Skeletal muscle satellite cell (primary cell): ENCODE results near the gene PIWIL4.

ENCODE experiments used
- H3K27me3 ChIP-seq: 2 replicates; pipeline ENCODE4 v1.7.0; 2013; ENCODE audit warnings: low read length; ENCODE audit not compliant: control insufficient read depth, insufficient read depth
- H3K36me3 ChIP-seq: 2 replicates; pipeline ENCODE4 v1.7.0; 2013; ENCODE audit warnings: mild to moderate bottlenecking, control low read depth, low read length; ENCODE audit not compliant: insufficient read depth
- H3K4me1 ChIP-seq: 2 replicates; pipeline ENCODE4 v1.7.0; 2013; ENCODE audit warnings: low read length; ENCODE audit not compliant: control insufficient read depth, insufficient read depth
- H3K4me2 ChIP-seq: 2 replicates; pipeline ENCODE4 v1.7.0; 2013; ENCODE audit warnings: mild to moderate bottlenecking, low read length
- H3K4me3 ChIP-seq: 2 replicates; pipeline ENCODE4 v1.7.0; 2013; ENCODE audit warnings: low read length
- H3K9ac ChIP-seq: 2 replicates; pipeline ENCODE4 v1.7.0; 2013; ENCODE audit warnings: mild to moderate bottlenecking, low read depth, low read length, moderate library complexity
- H3K9me3 ChIP-seq: replicated peaks from 2 replicates; pipeline ENCODE4 v1.7.0; 2013; ENCODE audit warnings: mild to moderate bottlenecking, control low read depth, low read length

Gene PIWIL4

GRCh38 chr11:94586978-94587377 is 19.8 kb downstream of the PIWIL4 start:
- H3K27me3 ChIP-seq = no peaks in the 10 kb centered on the region
- no peaks in the 10 kb centered on the region for H3K36me3 ChIP-seq
- no peaks in the 10 kb centered on the region for H3K9me3 ChIP-seq
- no peaks in the 10 kb centered on the region for H3K4me1 ChIP-seq
- no peak overlapping the region for H3K4me2 ChIP-seq
- H3K4me3 ChIP-seq = no peak overlapping the region
- H3K9ac ChIP-seq = no peak overlapping the region

GRCh38 chr11:94588366-94588942 is 21.3 kb downstream of the PIWIL4 start:
- no peak overlapping the region for H3K9ac ChIP-seq
- H3K9me3 ChIP-seq = no peaks in the 10 kb centered on the region
- H3K4me3 ChIP-seq = no peak overlapping the region
- no peaks in the 10 kb centered on the region for H3K4me1 ChIP-seq
- no peak overlapping the region for H3K4me2 ChIP-seq
- H3K27me3 ChIP-seq = no peaks in the 10 kb centered on the region
- H3K36me3 ChIP-seq = no peaks in the 10 kb centered on the region

DNA sequence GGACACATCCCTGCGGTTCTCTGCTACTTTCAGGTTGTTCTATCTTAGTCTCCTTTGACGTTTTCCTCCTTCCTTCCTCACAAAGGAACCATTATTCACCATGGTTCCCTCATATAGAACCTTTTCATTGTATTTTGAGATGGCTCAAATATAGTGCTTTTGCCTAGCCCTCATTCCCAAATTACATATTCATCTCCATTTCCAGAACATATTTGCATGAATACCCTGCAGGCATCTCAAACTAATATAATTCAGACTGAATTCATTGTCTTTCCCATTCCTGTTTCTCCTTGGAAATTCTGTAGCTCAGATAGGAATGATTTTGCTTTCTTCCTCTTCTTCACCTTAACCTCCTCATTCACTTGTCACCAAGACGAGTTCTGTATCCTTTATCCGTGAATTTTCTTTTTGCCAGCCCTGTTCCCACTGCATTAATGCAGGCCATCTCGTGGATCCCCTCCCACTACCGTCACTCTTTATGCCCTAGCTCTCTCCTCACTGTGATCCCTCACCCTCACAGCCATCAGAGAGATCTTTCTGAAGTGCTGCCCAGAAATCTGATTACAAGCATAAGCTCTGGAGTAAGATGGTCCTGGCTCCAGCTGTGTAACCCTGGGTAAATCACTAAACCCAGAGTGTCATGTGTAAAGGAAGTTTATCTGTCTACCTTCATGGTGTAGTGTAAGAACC is 23.3 kb downstream of the PIWIL4 start:
- H3K4me1 ChIP-seq = no peaks in the 10 kb centered on the region
- H3K4me3 ChIP-seq = no peak overlapping the region
- no peak overlapping the region for H3K4me2 ChIP-seq
- H3K9me3 ChIP-seq = no peaks in the 10 kb centered on the region
- H3K9ac ChIP-seq = no peak overlapping the region
- H3K27me3 ChIP-seq = no peaks in the 10 kb centered on the region
- H3K36me3 ChIP-seq = no peaks in the 10 kb centered on the region

DNA sequence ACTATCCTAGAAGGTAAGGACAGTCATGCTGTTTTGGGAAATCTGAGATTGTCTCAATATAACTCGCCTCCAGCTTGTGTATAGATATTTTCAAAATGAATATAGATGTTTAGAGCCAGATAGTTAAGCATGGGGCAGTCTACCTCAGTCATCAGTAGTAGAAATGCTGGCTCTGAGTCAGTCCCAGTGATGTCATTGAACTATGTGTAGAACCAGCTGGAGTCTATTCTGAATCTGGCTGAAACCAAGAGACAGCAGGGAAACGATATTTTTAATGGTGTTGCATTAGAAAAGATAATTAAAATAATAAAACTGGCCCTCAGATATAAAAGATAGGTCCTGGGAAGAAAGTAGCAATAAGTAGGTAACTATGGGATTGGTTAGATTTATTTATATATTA is 25.9 kb downstream of the PIWIL4 start:
- Histone ChIP-seq H3K9me3 (no peaks in the 10 kb centered on the region), H3K27me3 (no peaks in the 10 kb centered on the region), H3K36me3 (no peaks in the 10 kb centered on the region), H3K9ac (no peak overlapping the region), H3K4me1 (no peaks in the 10 kb centered on the region), H3K4me3 (no peak overlapping the region), H3K4me2 (no peak overlapping the region)

- H3K4me1 ChIP-seq = no peaks in the 10 kb centered on the region
- H3K27me3 ChIP-seq = no peaks in the 10 kb centered on the region
- no peak overlapping the region for H3K4me3 ChIP-seq
- H3K36me3 ChIP-seq = no peaks in the 10 kb centered on the region
- H3K9ac ChIP-seq = no peak overlapping the region
- H3K9me3 ChIP-seq = no peaks in the 10 kb centered on the region
- H3K4me2 ChIP-seq = no peak overlapping the region
Measured at GRCh38 chr11:94595076-94595475, 27.9 kb downstream of the PIWIL4 start.

DNA sequence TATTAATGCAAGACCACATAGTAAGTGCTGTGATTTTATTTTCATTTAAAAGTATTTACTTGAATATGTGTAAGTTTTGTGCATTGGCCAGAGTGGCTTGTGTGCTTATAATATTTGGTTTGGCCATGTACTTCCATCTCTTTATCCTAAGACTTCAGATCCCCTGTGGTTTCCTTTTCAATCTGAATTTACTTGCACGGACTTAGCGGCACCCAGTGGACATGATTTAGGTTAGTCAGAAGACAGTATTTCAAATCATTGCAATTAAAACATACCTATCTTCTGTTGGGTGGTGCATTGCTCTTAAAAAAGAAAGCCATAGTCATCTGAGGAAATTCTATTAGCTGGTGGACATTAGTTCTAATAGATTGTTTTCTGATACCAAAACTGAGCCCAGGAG is 30.7 kb downstream of the PIWIL4 start:
- no peak overlapping the region for H3K4me2 ChIP-seq
- H3K9me3 ChIP-seq = no peaks in the 10 kb centered on the region
- no peak overlapping the region for H3K4me3 ChIP-seq
- peaks cover 9% of the 10 kb centered on the region for H3K4me1 ChIP-seq
- no peaks in the 10 kb centered on the region for H3K27me3 ChIP-seq
- H3K36me3 ChIP-seq = no peaks in the 10 kb centered on the region
- H3K9ac ChIP-seq = no peak overlapping the region

DNA sequence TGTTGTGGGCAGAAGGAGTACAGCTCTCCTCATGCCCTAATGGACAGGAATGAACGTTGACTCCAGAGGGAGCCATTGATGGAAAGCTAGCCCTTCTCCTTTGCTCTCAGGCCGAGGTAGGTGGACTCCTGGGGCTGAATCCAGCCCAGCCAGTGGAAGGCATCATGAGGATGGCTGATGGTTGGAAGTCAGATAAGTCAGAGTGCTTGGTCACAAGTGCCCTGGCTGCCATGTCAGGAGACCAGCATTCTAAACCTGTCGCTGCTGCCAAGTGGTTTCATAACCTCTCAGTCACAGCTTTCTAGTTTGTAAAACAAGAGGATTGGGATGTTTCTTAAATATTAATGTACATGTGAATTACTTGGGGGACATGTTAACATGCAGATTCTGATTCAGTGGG is 32.3 kb downstream of the PIWIL4 start:
- no peak overlapping the region for H3K4me2 ChIP-seq
- no peaks in the 10 kb centered on the region for H3K9me3 ChIP-seq
- peaks cover 13% of the 10 kb centered on the region for H3K4me1 ChIP-seq
- H3K9ac ChIP-seq = no peak overlapping the region
- H3K27me3 ChIP-seq = no peaks in the 10 kb centered on the region
- no peak overlapping the region for H3K4me3 ChIP-seq
- H3K36me3 ChIP-seq = no peaks in the 10 kb centered on the region

DNA sequence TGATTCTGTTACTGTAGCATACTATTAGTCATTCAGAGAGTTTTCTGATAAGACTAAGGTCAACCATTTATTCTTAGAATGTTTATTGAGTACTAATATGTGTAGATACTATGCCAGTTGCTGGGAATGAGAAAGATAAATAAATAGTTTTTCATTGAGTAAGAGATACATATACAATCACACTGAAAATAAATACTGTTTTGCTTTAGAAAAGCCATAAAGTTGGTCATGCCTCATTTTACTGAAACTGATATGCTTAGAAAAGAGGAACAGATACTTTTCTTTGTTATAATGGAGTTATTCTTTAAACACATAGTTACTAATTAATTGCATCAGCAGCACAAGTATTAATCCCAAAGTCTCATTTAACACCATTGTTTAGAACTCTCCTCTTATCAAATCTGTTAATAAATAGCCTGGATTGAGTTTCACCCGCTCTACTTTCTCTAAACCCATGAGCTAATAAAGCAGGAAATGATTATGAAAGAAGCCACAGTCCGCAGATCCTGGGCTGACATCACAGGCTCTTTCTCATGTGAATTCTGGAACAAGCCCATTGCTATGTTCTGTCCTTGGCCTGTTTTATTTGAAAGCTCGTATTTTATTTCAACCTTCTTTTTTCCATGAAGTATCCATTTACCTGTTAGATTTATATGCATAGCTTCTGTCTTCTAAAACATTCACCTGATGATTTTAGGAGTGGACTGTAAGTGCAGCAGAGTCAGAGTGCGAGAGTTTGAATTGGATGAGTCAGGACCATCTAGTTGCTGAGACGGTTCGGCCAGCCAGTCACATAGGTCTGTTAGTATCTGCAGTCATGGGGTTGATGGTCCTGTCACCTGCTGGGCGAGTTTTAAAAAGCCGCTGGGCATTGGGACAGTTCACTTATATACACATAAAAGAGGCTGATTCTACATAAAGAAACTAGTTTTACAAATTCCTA is 35.5 kb downstream of the PIWIL4 start:
- H3K27me3 ChIP-seq = no peaks in the 10 kb centered on the region
- H3K4me3 ChIP-seq = no peak overlapping the region
- H3K4me1 ChIP-seq = peaks cover 13% of the 10 kb centered on the region
- no peaks in the 10 kb centered on the region for H3K36me3 ChIP-seq
- no peak overlapping the region for H3K9ac ChIP-seq
- peak overlapping the region; percentile 13 for H3K4me2 ChIP-seq
- no peaks in the 10 kb centered on the region for H3K9me3 ChIP-seq

DNA sequence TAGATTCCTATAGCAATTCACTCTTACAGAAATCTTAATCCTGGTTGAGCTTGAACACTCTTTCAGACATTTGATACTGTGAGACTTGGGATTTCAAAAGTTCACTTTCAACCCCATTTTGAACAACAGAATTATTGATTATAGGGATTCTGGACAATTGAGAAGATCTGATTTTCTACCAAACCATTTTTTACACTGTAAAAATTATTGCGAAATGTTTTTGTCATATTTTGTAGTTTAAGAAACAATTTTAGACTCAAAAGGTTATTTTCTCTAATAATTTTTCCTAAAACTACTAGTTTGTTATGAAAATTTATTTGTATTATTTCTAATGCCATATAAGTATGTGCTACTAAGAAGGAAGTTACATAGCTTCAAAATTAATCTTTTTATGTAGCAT is 36.4 kb downstream of the PIWIL4 start:
- Histone ChIP-seq H3K4me2 (no peak overlapping the region), H3K9me3 (no peaks in the 10 kb centered on the region), H3K9ac (no peak overlapping the region), H3K4me3 (no peak overlapping the region), H3K27me3 (no peaks in the 10 kb centered on the region), H3K4me1 (peaks cover 13% of the 10 kb centered on the region), H3K36me3 (no peaks in the 10 kb centered on the region)

- Histone ChIP-seq H3K27me3 (no peaks in the 10 kb centered on the region), H3K9ac (no peak overlapping the region), H3K36me3 (no peaks in the 10 kb centered on the region), H3K9me3 (no peaks in the 10 kb centered on the region), H3K4me3 (no peak overlapping the region), H3K4me2 (no peak overlapping the region), H3K4me1 (peaks cover 13% of the 10 kb centered on the region)
Measured at GRCh38 chr11:94604482-94604881, 37.3 kb downstream of the PIWIL4 start.

DNA sequence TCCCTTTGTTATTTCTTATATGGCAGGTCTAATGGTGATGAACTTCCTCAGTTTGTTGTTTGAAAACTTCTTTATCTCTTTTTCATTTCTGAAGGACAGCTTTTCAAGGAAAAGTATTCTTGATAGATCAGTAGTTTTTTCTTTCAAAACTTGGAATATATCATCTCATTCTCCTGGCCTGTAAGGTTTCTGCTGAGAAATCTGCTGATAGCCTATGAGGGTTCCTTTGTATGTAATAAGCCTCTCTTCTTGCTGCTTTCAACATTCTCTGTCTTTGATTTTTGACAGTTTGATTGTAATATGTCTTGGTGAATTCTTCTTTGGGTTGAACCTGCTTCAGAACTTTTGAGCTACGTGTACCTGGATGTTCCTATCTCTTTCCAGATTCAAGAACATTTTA is 46.0 kb downstream of the PIWIL4 start:
- no peaks in the 10 kb centered on the region for H3K27me3 ChIP-seq
- H3K4me1 ChIP-seq = no peaks in the 10 kb centered on the region
- no peaks in the 10 kb centered on the region for H3K9me3 ChIP-seq
- no peak overlapping the region for H3K4me3 ChIP-seq
- no peaks in the 10 kb centered on the region for H3K36me3 ChIP-seq
- H3K4me2 ChIP-seq = no peak overlapping the region
- no peak overlapping the region for H3K9ac ChIP-seq
